Stimulated activated CD4-positive, alpha-beta T cell treated with anti-CD3 and anti-CD28 coated beads, Interleukin-2, amount 100 ng/mL, for 4 hours (primary cell): ENCODE results near the gene TRPC4AP.
"Not testable (repeated sequence)": the region's sequence is repeated elsewhere in the genome, so short reads cannot be mapped to it uniquely, and the experiment has no call there.

Experiments used
- DNase-seq: peaks from one replicate; pipeline ENCODE4 v3.0.0-alpha.2; 2020; ENCODE audit warnings: low read depth

The TRPC4AP gene, protein sequence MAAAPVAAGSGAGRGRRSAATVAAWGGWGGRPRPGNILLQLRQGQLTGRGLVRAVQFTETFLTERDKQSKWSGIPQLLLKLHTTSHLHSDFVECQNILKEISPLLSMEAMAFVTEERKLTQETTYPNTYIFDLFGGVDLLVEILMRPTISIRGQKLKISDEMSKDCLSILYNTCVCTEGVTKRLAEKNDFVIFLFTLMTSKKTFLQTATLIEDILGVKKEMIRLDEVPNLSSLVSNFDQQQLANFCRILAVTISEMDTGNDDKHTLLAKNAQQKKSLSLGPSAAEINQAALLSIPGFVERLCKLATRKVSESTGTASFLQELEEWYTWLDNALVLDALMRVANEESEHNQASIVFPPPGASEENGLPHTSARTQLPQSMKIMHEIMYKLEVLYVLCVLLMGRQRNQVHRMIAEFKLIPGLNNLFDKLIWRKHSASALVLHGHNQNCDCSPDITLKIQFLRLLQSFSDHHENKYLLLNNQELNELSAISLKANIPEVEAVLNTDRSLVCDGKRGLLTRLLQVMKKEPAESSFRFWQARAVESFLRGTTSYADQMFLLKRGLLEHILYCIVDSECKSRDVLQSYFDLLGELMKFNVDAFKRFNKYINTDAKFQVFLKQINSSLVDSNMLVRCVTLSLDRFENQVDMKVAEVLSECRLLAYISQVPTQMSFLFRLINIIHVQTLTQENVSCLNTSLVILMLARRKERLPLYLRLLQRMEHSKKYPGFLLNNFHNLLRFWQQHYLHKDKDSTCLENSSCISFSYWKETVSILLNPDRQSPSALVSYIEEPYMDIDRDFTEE

DNA sequence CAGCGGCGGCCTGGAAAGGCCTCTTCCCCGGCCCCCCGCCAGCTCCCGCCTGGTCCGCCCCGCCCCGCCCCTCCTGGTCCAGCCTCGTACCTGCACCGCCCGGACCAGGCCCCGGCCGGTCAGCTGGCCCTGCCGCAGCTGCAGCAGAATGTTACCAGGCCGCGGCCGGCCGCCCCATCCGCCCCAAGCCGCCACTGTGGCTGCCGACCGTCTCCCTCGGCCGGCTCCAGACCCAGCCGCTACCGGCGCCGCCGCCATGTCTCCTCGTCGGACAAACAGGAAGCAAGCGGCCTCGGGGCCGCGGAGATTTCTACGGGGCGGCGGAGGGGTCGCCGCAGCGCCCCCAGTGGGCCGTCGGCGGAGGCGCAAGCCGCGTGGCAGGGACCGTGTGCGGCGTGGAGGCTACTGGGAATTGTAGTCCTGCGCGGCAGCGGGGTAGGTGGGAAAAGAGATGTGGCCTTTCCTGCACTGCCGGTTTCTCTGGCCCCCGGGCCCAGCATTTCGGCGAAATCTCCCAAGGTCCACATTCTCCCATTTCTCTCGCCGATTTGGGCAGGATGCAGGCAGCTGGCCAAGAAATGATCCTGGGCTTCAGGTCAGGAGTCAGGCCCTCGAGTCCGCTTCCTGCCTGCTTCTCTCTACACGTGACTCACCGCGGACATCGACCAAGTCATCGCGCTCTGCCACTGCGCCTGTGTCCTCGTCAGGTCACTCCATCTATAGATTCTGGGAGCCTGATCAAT lies at the start of gene TRPC4AP:
TRPC4AP (minus strand) TSS at position 284 of the 743 bp plus-strand sequence; CDS start at position 258, 26 bp downstream.
- DNase-seq: peak; percentile 81

DNA sequence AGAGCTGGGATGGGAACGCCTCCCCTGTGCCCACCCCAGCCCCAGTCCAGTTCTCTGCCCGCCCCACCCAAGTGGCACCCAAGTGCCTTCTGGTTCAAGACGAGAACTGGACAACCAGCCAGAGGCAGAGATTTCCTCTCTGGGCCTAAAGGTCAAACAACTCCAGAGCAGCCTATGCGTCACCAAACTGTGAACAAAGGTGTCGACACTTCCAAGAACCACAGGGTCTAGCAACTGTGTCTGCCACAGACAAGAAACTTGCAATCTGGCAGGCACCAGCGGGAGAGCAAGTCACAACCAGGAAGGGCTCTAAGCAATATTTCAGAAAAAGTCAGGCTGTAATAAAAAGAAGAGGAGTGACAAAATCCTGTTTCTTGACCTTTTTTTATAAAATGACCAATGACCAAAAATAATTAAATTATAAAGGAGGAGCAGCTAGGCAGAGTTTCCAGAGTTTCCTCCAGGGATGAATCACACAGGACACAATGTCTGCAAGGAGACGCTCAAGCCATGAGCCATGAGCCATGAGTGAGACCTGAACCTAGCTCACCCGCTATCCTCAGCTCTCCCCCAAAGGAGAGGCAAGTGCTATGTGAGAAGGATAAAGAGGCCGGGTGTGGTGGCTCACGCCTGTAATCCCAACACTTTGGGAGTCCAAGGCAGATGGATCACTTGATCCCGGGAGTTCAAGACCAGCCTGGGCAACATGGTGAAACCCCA lies 43.4 kb upstream of the TRPC4AP start:
- no peak for DNase-seq

DNA sequence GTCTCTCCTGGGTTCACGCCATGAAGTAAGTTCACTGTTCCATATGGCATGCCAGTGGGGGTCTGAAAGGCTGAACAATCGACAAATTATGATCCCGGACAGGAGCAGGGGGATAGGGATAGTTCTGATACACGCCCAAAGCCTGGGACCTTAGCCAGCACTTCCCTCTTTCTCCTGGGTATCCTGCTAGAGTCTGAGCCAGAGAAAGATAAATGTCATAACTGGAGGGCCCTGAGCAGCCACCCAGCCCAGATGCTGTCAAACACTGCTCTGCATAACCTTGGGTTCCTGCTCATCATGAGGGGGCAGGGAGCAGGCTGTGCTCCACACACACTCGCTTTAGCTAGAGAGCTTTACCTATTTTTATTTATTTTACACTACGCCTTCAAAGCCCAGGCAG lies 42.3 kb upstream of the TRPC4AP start:
- DNase-seq: no peak

DNA sequence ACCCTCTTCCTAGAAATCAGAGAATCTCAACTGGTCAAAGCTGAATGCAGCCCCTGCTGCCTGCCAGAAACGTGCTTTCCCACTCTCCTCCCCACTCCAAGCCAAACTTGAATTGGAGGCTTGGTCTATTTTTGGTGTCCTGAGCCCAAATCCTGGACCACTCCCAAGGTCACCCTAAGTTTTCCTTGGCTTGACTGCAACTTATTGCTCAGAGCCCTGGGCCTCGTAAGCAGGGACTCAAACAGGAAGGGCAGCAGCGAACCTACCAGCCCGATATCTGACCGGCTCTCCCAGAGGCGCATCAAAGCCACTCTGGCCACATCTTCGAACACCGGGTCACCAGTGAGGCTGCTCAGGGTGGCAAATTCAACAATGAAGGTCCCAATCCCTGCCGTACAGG lies 41.9 kb upstream of the TRPC4AP start:
- DNase-seq: no peak

DNA sequence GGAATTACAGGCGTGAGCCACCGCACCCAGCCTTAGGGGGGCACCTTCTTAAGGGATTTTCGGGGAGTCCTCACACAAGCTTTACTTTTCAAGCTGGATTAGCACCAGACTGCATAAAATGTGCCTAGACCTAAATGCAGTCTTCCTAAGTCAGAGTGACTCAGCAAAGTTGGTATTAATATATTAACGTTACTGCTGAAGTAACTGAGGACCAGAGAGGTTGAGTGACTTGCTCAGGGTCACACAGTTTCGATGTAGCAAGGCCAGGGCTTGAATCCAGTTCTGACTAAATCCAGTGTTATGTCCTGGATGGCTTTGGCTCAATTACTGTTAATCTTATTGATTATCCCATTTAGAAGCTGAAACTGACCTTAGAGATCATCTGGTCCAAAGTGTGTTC lies 41.1 kb upstream of the TRPC4AP start:
- DNase-seq: no peak

DNA sequence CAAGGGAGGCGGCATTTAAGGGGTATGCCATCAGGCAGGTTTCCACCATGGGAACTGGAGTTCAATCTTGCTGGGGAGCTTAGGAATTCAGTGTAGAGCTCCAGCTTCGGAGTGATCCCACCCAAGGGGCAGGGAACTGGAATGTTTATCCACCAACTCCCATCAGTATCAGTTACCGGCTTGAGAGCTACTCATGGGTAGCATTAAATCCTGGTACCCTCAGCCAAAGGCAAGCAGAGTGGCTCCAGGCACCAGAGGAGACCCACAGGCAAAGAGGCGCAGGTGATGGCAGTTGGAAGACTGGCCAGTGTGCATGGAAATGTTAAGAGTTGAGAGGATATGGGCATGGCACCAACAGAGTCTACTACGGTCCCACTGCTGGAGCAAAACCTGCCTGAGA lies 40.4 kb upstream of the TRPC4AP start:
- no peak for DNase-seq

DNA sequence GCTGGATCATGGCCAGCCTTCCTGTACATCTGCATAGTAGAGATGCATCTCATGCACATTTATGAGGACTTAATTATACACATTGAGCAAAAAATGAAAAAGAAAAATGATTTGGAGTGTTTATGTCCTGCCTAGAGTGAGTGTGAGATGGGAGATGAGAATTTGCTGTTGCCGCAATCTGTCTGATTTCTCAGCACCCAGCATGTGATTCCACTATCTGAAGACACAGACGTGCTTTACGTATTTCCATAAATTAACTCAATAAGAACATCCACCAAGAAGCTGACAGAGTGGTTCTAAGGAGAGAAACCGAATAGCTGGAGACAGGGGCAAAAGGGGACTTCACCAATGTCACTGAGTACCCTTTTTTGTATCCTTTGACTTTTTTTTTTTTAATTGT lies 39.3 kb upstream of the TRPC4AP start:
- no peak for DNase-seq

DNA sequence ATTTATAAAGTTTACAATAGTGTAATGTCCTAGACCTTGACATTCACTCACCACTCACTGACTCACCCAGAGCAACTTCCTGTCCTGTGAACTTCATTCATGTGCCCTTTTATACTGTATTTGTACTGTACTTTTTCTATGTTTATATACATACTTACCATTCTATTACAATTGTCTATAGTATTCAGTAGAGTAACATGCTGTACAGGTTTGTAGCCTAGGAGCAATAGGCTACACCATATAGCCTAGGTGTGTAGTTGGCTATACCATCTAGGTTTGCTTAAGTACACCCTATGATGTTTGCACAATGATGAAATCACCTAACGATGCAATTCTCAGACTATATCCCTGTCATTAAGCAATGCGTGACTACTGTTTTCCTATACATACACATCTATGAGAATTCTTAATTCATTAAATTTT lies 37.1 kb upstream of the TRPC4AP start:
- DNase-seq: no peak

DNA sequence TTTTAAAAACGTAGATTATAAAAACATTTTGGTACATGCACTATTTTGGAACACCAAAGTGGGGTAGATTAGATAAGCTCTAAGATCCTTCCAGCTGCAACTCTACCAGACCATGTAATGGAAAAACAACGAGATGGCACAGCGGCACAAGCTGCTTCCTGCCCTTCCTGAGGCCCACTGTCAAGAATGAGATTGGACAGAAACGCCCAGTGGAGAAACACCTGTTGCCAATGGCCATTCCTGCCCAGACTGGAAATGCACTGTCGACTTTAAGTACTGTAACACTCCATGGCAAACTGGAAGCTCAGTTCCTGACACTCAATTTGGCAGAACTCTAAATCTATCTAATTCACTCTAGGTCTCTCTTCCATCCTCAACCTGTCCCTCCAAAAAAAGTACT lies 33.1 kb upstream of the TRPC4AP start:
- no peak for DNase-seq

DNA sequence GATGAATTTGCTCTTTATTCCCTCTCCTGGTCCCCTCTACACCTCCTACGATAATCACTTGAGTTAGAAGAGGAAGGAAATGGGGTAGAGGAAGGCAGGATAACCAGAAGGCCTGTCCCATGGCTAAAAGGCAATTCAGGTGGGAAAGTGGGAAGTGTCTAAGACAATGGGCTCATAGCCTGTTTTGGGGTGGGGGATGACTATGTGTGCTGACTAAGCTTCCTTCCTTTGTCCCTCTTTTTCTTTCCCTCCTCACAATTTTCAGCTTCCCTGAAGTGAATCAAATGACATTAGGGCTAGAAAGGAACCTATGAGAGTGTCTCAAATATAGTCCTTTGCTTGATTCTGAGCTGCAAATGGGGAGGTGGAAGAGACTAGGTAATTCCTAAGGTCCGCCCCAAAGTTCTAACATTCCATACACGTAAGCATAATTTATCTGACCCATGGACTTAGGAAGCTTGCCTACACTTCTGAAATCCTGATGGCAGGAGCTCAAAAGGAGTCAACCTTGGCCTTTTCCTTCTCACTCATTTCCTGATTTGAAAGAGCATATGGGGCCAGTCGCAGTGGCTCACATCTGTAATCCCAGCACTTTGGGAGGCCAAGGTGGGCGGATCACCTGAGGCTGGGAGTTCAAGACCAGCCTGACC lies 30.3 kb upstream of the TRPC4AP start:
- DNase-seq: no peak

DNA sequence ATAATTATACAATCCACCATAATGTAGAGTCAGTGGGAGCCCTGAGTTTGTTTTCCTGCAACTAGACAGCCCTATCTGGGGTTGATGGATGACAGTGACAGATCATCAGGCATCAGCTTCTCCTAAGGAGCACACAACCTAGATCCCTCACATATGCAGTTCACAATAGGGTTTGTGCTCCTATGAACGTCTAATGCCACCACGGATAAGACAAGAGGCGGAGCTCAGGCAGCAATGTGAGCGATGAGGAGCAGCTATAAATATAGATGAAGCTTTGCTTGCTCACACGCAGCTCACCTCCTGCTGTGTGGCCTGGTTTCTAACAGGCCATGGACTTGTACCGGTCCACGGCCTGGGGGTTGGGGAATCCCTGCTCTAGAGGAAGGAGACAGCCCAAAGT lies 28.6 kb upstream of the TRPC4AP start:
- no peak for DNase-seq

DNA sequence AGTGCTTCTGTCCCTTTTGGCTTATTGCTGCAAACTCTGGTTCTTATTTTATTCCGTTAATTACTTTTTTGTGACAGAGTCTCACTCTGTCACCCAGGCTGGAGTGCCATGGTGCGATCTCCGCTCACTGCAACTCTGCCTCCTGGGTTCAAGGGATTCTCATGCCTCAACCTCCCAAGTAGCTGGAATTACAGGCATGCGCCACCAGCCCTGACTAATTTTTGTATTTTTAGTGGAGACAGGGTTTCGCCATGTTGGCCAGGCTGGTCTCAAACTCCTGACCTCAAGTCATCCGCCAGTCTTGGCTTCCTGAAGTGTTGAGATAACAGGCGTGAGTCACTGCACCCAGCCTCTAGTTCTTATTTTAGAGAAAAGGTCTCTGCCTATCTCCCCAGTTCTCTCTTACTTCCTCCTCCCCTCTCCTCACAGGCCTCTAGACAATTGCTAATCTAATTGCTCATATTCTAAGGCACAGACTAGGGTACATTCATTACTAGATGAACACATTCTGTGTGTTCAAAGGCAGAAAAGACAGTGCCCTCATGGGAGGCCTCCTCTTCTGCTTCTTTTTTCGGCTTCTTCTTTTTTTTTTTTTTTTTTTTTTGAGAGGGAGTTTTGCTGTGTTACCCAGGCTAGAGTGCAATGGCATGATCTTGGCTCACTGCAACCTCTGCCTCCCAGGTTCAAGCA lies 27.6 kb upstream of the TRPC4AP start:
- DNase-seq: no peak

DNA sequence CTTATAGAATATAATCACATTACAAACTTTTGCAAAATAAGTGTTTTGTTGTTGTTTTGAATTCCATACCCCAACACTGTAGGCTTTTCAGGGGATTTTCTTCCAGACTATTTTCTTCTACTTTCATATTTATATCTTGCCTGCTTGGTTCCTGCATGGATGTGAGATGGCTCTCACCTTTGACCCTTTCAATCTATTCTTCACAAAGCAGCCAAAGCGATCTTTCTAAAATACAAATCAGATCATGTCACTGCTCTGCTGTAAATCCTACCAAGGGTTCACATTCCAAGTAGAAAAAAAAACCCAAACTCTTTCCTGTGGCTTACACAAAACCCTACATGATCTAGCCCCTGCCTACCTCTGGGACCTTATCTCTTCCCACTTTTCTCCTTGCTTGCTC lies 25.0 kb upstream of the TRPC4AP start:
- DNase-seq: no peak

DNA sequence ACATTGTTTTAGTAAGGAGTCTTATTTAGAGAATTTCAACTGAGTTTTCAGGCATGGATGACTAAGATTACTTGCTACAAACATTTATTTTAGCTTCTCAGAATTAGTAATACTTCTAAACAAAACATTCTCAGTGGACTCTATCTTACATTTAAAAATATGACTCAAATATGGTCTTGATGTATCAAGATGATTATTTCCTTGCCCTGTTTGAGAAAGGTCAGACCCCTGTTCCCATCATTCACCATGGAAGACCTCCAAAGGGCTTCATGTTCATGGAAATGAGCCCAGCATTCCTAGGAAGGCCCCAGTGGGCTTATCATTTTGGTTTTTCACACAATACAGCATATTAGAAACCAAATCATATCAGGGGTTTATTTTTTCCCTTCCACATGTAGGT lies 24.6 kb upstream of the TRPC4AP start:
- no peak for DNase-seq

DNA sequence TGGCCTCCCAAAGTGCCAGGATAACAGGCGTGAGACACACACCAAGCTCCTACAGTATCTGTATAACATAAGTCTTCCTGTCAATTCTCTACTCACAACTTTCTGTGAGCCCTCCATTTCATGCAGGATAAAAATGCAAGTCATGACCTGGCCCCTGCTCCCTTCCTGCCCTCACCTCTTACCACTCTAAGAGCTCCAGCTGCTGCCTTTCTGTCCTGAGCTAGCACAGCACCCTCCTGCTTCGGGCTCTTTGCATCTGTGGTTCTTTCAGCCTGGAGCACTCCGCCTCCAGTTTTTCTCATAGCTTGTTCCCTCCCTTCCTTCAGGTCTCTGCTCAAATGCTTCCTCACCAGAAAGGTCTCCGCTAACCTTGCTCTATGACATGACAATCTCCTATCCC lies 23.7 kb upstream of the TRPC4AP start:
- DNase-seq: no peak

DNA sequence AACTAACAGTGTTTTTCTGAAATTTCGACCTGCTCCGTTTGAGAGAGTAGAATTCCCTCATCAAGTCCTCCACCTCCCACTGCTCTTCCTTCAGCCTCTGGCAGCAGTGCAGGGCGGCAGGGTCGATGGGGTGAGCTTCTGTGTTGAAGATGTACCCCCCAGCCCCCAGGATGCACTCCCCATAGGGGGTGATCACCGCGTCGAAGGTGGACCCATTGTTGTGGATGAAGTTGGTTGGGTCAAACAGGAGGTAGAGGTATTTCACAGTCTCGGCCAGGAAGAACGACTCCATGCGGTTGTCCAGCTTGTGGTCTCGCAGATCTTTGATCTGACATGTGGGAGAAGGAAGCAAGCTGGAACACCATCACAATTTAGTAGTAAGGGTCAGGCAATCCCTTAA lies 23.0 kb upstream of the TRPC4AP start:
- no peak for DNase-seq

DNA sequence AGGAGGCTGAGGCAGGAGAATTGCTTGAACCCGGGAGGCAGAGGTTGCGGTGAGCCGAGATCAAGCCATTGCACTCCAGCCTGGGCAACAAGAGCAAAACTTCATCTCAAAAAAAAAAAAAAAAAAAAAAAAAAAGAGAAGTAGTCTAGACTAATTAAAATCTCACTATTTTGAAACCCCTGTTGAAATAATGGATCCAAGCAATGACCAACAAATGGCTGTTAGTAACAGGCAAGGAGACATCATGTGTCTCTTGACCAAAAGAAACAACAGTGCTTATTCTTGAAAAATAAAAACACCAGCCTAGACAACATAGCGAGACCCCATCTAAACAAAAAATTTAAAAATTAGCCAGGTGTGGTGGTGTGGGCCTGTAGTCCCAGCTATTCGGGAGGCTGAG lies 19.7 kb upstream of the TRPC4AP start:
- not testable (repeated sequence) for DNase-seq

DNA sequence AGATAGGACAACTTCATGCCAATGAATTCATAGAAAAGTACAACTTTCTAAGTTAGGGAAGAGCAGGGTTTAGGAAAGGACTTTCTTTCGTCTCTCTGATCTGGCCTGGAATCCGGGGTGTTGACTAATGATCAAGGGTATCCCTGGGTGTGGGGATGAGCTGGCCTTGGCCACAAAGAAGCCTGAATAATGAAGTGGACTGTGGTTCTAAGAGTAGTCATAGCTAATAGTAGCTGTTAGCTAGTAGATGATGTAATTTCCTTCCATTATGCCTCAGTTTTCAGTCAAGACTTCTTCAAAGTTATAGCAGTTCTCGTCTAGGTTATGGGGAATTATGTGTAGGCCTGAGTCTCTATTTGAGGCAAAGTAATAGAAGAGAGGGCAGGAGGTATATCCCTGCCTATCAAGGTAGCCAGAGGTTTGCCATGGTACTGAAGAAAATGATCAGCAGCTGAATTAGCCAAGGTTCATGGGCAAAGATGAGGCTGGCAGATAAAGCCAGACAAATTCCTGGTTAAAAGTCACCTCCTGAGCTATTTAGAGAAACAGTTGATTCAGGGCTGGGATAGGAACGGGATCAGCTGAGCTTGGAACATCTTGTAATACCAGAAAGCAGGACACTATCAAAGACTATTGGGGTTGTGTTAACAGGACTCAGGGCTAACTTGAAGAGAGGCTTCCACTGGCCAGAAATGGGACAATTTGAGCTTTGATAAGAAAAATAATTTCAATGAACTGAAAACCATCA lies 18.7 kb upstream of the TRPC4AP start:
- DNase-seq: no peak

DNA sequence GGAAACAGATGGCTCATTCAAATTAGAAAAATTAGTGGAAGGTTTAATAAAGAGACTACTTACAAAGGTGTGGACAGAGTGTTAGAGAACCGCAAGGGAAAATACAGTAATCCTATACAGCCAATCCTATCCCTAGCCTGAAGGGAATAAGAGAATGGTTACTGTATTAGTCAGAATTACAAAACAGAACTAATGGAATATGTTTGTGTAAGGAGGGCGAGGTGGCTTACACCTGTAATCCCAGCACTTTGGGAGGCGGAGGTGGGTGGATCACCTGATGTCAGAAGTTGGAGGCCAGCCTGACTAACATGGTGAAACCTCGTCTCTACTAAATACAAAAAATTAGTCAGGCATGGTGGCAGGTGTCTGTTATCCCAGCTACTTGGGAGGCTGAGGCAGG lies 16.3 kb upstream of the TRPC4AP start:
- DNase-seq: no peak

DNA sequence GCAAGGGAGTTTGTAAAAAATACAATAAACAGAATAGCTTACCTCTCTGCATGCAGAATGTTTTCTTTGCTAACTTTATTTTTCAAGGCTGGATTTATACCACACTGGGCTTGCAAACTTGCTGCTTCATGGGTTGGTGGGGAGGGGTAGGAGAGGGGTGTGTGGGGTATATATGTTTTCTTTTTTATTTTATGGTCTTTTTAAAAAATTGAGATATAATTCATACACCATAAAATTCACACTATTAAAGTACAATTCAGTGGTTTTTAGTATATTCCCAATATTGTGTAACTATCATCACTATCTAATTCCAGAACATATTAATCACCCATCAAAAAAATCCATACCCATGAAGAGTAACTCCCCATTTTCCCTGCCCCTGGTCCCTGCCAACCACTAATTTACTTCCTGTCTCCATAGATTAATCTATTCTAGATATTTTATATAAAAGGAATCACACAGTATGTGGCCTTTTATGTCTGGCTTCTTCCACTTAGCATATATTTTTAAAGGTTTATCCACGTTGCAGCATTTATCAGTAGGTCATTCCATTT lies 14.3 kb upstream of the TRPC4AP start:
- no peak for DNase-seq
